Measurements from ENCODE around the gene KCNIP3.
"Not testable (repeated sequence)": the region's sequence is repeated elsewhere in the genome, so short reads cannot be mapped to it uniquely, and the experiment has no call there.

Gene KCNIP3

DNA sequence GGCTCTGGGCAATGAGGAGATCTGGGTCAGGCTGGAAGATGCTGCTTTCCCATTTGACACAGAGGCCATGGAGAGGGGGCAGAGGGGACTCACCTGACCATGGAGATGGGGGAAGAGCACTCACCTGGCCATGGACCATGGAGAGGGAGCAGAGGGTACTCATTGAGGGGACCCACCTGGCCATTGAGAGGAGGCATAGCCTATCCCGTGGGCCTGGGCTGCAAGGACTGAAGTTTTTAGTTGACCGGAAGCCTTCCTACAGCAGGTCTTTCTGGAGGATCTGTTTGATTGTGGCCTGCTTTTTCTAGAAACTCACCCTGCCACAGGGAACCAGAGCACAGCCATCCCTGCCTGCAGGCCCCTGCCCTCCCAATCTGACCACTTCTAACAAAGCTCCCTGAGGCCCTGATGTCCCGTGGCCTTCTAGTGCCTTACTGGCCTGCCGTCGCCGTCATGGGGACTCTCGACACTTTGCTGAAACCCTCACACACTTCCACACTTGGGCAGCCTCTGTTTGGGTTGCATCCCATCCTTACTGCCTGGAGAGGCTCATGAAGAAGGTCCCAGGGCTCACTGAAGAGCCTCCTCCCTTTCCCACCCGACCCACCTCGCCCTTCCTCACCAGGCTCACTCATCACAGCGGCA, 28.0 kb upstream of the KCNIP3 start:
- no peaks in the 10 kb centered on the region for H3K36me3 ChIP-seq (ENCODE audit: control insufficient read depth, insufficient read depth, low read length)
- no peak overlapping the region for H3K4me3 ChIP-seq (ENCODE audit: low read depth, low read length)
- no peak overlapping the region for H3K9ac ChIP-seq (ENCODE audit: low read depth, low read length)
- no peaks in the 10 kb centered on the region for H3K4me1 ChIP-seq (ENCODE audit: control insufficient read depth, insufficient read depth, low read length)
- H3K9me3 ChIP-seq (ENCODE audit: control insufficient read depth, insufficient read depth, low read length): no peaks in the 10 kb centered on the region
- no peaks in the 10 kb centered on the region for H3K27me3 ChIP-seq (ENCODE audit: control insufficient read depth, insufficient read depth, low read length)

DNA sequence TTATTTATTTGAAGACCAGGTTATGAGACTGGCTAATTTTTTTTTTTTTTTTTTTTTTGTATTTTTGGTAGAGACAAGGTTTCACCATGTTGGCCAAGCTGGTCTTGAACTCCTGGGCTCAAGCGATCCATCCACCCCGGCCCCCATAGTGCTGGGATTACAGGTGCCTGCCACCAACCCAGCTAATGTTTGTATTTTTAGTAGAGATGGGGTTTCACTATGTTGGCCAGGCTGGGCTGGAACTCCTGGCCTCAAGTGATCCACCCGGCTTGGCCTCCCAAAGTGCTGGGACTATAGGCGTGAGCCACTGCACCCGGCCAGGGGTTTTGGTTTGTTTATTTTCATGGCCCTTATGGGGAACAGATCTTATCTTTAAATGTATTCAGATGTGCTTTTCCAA, 27.4 kb upstream of the KCNIP3 start:
- not testable (repeated sequence) for H3K4me1 ChIP-seq (ENCODE audit: control insufficient read depth, insufficient read depth, low read length); H3K9ac ChIP-seq (ENCODE audit: low read depth, low read length); H3K9me3 ChIP-seq (ENCODE audit: control insufficient read depth, insufficient read depth, low read length); H3K4me3 ChIP-seq (ENCODE audit: low read depth, low read length); H3K36me3 ChIP-seq (ENCODE audit: control insufficient read depth, insufficient read depth, low read length); H3K27me3 ChIP-seq (ENCODE audit: control insufficient read depth, insufficient read depth, low read length)

DNA sequence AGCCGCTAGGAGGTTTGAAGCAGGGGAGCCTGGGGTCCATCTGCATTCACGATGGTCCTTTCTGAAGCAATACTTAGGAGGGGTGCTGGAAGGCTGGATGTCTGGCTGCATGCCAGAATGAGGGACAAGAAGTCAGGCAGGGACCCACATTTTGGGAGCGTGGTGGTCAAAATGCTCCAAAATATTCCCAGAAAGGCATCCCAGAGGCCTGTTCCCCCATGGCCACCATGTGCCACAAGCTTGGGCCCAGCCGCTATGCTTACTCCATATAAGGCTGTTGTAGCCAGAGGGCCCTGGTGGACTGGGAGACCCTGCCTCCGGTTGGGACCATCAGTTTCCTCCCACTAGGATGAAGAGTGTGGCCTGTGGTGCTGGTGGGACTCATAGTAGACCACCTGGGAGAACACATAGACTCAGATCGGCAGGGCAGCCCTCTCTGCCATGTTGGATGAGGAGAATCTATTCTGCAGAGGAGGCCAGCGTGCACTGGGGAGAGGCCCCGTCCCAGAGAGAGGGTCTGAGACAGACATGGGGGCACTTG, 26.5 kb upstream of the KCNIP3 start:
- H3K27me3 ChIP-seq (ENCODE audit: control insufficient read depth, insufficient read depth, low read length): no peaks in the 10 kb centered on the region
- no peaks in the 10 kb centered on the region for H3K9me3 ChIP-seq (ENCODE audit: control insufficient read depth, insufficient read depth, low read length)
- H3K36me3 ChIP-seq (ENCODE audit: control insufficient read depth, insufficient read depth, low read length): no peaks in the 10 kb centered on the region
- H3K4me3 ChIP-seq (ENCODE audit: low read depth, low read length): no peak overlapping the region
- H3K9ac ChIP-seq (ENCODE audit: low read depth, low read length): no peak overlapping the region
- H3K4me1 ChIP-seq (ENCODE audit: control insufficient read depth, insufficient read depth, low read length): peaks cover 6% of the 10 kb centered on the region

DNA sequence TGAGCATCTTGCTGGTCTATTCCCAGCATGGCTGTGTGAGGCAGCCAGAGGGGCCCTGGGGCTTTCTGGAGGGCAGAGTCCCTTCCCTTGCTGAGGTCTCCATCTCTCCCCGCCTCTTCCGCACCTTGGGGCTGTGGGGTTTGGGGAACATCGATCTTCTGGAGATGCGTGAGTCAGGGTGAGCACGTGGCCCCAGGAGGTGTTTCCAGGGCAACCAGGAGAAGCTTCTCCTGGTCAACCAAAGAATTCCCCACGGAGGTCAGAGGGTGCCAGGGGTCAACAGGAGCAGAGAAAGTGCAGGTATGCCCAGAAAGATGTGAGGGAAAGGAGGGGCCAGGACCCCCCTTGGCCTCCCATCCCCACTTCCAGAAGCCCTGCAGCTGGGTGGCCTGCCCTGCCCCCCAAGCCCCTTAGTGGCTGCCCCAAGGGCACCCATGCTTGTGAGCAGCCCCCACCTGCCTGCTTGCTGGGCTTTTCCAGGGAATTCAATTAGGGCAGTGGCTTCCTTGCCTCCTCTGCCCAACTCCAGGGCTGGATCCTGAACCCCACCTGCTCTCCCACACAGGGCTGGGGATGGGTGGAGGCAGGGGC, 25.7 kb upstream of the KCNIP3 start:
- H3K27me3 ChIP-seq (ENCODE audit: control insufficient read depth, insufficient read depth, low read length): no peaks in the 10 kb centered on the region

DNA sequence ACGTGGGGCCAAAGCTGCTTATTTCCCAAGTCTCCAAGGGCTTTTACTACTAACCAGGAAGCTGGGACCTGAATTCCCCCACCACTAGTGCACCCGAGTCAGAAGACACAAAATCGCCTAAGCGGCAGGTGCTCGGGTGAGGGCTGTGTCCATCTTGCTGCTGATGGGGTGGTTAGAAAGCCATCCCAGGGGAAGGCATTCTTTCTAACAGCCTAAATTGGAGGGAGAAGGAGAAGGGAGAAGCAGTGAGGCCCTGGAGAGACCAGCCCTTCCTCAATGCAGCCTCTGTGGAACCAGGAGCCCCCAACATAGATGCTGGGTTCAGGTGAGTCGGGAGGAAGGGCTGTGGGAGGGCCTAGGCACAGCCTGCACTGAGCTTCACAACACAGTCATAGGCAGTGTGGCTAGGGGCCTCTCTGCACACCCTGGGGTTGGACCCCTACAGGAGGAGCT, 24.8 kb upstream of the KCNIP3 start:
- Histone ChIP-seq H3K4me3 (ENCODE audit: low read depth, low read length) (no peak overlapping the region), H3K36me3 (ENCODE audit: control insufficient read depth, insufficient read depth, low read length) (no peaks in the 10 kb centered on the region), H3K27me3 (ENCODE audit: control insufficient read depth, insufficient read depth, low read length) (no peaks in the 10 kb centered on the region)

More for the DNA sequence above, 25.7 kb upstream of the KCNIP3 start:
- Histone ChIP-seq H3K9me3 (ENCODE audit: control insufficient read depth, insufficient read depth, low read length) (no peaks in the 10 kb centered on the region), H3K4me1 (ENCODE audit: control insufficient read depth, insufficient read depth, low read length) (peaks cover 6% of the 10 kb centered on the region), H3K9ac (ENCODE audit: low read depth, low read length) (no peak overlapping the region), H3K36me3 (ENCODE audit: control insufficient read depth, insufficient read depth, low read length) (no peaks in the 10 kb centered on the region), H3K4me3 (ENCODE audit: low read depth, low read length) (no peak overlapping the region)

DNA sequence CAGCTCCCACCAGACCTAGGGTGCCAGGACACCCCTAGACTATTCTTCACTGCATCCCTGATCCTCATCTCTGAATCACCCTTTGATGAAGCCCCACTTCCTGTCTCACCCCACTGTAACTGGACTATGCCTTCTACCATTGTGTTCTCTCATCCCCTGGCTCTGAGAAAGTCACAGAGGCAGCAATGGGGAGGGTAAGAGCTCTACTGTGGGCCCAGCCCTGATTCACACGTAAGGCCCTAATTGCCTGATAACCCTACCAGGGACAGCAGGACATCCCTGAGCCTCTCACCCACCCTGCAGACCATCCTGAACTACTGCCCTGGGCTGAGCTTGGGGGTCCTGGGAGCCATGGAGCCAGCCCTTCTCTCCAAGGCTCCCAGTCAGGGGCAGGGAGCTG, 24.4 kb upstream of the KCNIP3 start:
- H3K9ac ChIP-seq (ENCODE audit: low read depth, low read length): no peak overlapping the region
- no peaks in the 10 kb centered on the region for H3K9me3 ChIP-seq (ENCODE audit: control insufficient read depth, insufficient read depth, low read length)
- H3K27me3 ChIP-seq (ENCODE audit: control insufficient read depth, insufficient read depth, low read length): no peaks in the 10 kb centered on the region
- H3K36me3 ChIP-seq (ENCODE audit: control insufficient read depth, insufficient read depth, low read length): no peaks in the 10 kb centered on the region
- H3K4me3 ChIP-seq (ENCODE audit: low read depth, low read length): no peak overlapping the region
- peaks cover 6% of the 10 kb centered on the region for H3K4me1 ChIP-seq (ENCODE audit: control insufficient read depth, insufficient read depth, low read length)

More for the DNA sequence above, 24.8 kb upstream of the KCNIP3 start:
- Histone ChIP-seq H3K9me3 (ENCODE audit: control insufficient read depth, insufficient read depth, low read length) (no peaks in the 10 kb centered on the region), H3K4me1 (ENCODE audit: control insufficient read depth, insufficient read depth, low read length) (peaks cover 6% of the 10 kb centered on the region), H3K9ac (ENCODE audit: low read depth, low read length) (no peak overlapping the region)

DNA sequence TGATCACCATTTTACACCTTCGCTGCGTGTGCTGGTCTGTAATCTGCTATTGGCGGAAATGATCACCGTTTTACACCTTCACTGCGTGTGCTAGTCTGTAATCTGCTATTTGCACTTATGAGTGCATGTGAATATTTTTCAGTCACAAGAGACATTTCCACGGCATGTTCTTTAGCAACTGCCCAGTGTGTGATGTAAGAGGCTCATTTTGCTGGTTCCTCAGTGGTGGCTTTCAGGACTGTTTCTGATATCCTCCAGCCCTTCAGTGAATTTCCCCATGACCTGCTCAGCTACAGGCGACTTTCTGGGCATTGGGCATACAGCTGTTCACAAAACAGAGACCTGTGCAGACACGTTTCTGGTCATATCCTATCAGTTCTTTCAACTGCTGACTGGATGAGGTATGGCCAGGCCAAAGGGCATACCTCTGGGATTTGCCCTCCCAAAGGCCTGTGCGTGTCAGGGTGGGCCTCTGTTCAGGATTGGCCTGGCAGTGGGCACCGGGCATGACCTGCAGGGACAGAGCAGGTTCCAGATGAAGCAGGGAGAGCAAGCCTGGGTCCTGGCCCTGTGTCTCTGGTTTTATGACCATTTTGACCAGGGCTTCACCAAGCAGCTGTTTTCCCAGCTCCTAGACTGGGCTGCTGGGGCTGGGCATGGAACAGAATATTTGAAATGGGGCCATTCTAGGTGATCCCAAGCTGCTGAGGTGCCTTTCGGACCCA, 23.4 kb upstream of the KCNIP3 start:
- Histone ChIP-seq H3K9me3 (ENCODE audit: control insufficient read depth, insufficient read depth, low read length) (no peaks in the 10 kb centered on the region), H3K9ac (ENCODE audit: low read depth, low read length) (no peak overlapping the region), H3K36me3 (ENCODE audit: control insufficient read depth, insufficient read depth, low read length) (no peaks in the 10 kb centered on the region), H3K27me3 (ENCODE audit: control insufficient read depth, insufficient read depth, low read length) (no peaks in the 10 kb centered on the region), H3K4me3 (ENCODE audit: low read depth, low read length) (no peak overlapping the region), H3K4me1 (ENCODE audit: control insufficient read depth, insufficient read depth, low read length) (peaks cover 6% of the 10 kb centered on the region)

DNA sequence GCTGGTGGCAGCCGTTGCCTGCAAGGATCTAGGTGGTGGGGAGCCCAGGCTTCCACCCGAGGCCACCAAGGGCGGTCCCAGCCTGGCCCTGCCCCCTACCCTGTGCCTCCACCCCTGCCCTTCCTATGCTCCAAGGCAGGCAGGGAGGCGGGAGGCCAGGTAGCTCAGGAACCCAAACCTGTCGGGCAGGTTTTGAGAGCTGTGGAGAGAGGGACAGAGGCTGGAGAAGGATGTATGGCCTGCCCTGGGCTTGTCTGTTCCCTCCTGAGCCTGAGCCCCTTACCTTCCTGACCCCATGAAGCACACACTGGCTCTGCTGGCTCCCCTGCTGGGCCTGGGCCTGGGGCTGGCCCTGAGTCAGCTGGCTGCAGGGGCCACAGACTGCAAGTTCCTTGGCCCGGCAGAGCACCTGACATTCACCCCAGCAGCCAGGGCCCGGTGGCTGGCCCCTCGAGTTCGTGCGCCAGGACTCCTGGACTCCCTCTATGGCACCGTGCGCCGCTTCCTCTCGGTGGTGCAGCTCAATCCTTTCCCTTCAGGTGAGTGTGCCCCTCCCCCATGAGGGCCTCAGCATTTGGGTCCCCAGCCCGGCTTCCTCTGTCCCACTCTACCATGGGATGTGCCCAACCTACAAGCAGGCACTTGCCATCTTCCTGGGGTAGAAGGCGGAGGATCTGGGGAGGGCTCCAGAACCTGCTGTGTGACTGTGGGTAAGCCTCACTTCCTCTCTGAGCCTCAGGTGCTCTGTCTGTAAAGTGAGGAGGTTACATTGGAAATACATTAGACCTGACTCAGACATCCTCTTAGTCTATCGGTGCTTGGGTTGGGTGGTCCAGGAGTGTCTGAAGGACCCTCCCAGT, 22.6 kb upstream of the KCNIP3 start, which contains the start of gene PROM2:
TSS of gene PROM2 (plus strand) at position 159 of the 860 bp plus-strand sequence. CDS start at position 296, 137 bp downstream.
- H3K4me3 ChIP-seq (ENCODE audit: low read depth, low read length): no peak within 1 kb of the TSS
- H3K4me1 ChIP-seq (ENCODE audit: control insufficient read depth, insufficient read depth, low read length): peaks cover 6% of the 10 kb centered on the region
- no peaks in the 10 kb centered on the region for H3K27me3 ChIP-seq (ENCODE audit: control insufficient read depth, insufficient read depth, low read length)
- H3K36me3 ChIP-seq (ENCODE audit: control insufficient read depth, insufficient read depth, low read length): no peaks in the 10 kb centered on the region
- H3K9ac ChIP-seq (ENCODE audit: low read depth, low read length): no peak within 1 kb of the TSS
- H3K9me3 ChIP-seq (ENCODE audit: control insufficient read depth, insufficient read depth, low read length): no peaks in the 10 kb centered on the region

DNA sequence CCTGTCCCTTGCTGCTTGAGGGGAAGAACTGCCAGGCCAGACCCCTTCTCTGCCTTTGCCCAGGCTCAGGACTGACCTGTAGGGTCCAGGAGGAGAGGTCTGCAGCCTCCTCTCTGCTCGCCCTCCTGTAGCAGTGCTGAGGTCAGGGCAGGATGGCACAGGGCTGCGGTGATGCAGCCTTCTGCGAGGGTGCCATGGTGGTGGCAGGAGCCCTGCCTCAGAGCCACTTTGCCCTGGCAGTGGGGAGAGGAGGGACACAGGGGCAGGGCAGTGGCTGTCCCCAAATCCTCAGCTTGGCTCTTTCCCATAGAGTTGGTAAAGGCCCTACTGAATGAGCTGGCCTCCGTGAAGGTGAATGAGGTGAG, 22.0 kb upstream of the KCNIP3 start:
- H3K36me3 ChIP-seq (ENCODE audit: control insufficient read depth, insufficient read depth, low read length): no peaks in the 10 kb centered on the region
- no peaks in the 10 kb centered on the region for H3K27me3 ChIP-seq (ENCODE audit: control insufficient read depth, insufficient read depth, low read length)
- H3K4me1 ChIP-seq (ENCODE audit: control insufficient read depth, insufficient read depth, low read length): peaks cover 6% of the 10 kb centered on the region
- no peak overlapping the region for H3K4me3 ChIP-seq (ENCODE audit: low read depth, low read length)
- H3K9me3 ChIP-seq (ENCODE audit: control insufficient read depth, insufficient read depth, low read length): no peaks in the 10 kb centered on the region
- H3K9ac ChIP-seq (ENCODE audit: low read depth, low read length): no peak overlapping the region

DNA sequence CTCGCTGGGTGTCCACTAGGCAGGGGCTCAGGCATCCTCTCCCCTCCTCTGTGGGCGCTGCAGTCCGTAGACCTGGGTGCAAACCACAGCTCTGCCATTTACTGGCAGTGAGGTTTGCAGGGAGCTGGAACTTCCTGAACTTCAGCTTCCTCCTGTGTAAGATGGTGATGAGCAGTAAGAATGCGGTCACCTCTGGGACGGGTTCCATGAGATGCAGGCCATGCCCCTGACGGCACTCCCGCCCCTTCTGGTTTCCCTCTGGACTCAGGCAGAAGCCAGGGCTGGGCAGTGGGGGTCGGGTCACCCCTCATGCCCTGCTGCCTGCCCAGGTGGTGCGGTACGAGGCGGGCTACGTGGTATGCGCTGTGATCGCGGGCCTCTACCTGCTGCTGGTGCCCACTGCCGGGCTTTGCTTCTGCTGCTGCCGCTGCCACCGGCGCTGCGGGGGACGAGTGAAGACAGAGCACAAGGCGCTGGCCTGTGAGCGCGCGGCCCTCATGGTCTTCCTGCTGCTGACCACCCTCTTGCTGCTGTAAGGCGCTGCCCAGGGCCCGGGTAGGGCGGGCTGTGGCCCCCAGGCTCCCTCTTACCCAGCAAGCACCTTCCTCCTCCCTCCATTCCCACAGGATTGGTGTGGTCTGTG, 21.4 kb upstream of the KCNIP3 start:
- Histone ChIP-seq H3K9me3 (ENCODE audit: control insufficient read depth, insufficient read depth, low read length) (no peaks in the 10 kb centered on the region), H3K4me1 (ENCODE audit: control insufficient read depth, insufficient read depth, low read length) (peaks cover 6% of the 10 kb centered on the region), H3K27me3 (ENCODE audit: control insufficient read depth, insufficient read depth, low read length) (no peaks in the 10 kb centered on the region), H3K36me3 (ENCODE audit: control insufficient read depth, insufficient read depth, low read length) (no peaks in the 10 kb centered on the region), H3K9ac (ENCODE audit: low read depth, low read length) (no peak overlapping the region), H3K4me3 (ENCODE audit: low read depth, low read length) (no peak overlapping the region)

Measured in iPS-15b (cell line).